HL-60 (cell line): ENCODE data around the gene ALS2CL.

Experiments
- GABPA ChIP-seq: IDR thresholded peaks from 2 replicates; pipeline ENCODE4 v1.6.1; 2012; ENCODE audit warnings: low read depth
- POLR2AphosphoS5 ChIP-seq: IDR thresholded peaks from 2 replicates; pipeline ENCODE4 v1.6.1; 2012; ENCODE audit warnings: low read depth
- REST ChIP-seq: IDR thresholded peaks from 2 replicates; pipeline ENCODE4 v1.6.1; 2012; ENCODE audit warnings: low read depth; ENCODE audit not compliant: insufficient replicate concordance
- TF ChIP-seq, protein P1 (sequence below): IDR thresholded peaks from one replicate; pipeline ENCODE4 v1.5.1; 2011; ENCODE audit warnings: low read length, control low read depth, inconsistent platforms; ENCODE audit not compliant: insufficient read depth

- TF ChIP-seq, protein P1, sequence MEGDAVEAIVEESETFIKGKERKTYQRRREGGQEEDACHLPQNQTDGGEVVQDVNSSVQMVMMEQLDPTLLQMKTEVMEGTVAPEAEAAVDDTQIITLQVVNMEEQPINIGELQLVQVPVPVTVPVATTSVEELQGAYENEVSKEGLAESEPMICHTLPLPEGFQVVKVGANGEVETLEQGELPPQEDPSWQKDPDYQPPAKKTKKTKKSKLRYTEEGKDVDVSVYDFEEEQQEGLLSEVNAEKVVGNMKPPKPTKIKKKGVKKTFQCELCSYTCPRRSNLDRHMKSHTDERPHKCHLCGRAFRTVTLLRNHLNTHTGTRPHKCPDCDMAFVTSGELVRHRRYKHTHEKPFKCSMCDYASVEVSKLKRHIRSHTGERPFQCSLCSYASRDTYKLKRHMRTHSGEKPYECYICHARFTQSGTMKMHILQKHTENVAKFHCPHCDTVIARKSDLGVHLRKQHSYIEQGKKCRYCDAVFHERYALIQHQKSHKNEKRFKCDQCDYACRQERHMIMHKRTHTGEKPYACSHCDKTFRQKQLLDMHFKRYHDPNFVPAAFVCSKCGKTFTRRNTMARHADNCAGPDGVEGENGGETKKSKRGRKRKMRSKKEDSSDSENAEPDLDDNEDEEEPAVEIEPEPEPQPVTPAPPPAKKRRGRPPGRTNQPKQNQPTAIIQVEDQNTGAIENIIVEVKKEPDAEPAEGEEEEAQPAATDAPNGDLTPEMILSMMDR: no peak
- TF ChIP-seq POLR2AphosphoS5 (no peak), REST (no peak), GABPA (no peak)
These were observed 39.7 kb upstream of the ALS2CL start for GRCh38 chr3:46733026-46733800.
